Measurements from ENCODE around the gene GPX2.

- TF ChIP-seq CTCF (IDR thresholded peaks at IDR 0.05), result no peak
- no peak for TF ChIP-seq POLR2A (IDR thresholded peaks at IDR 0.05)
Observed at GRCh38 chr14:64990939-64991338, 48.4 kb upstream of the GPX2 start.
